GM21423 (cell line): ENCODE measurements around the gene FGFR2.

Experiments
- ATAC-seq: cut with Tn5 transposase; IDR thresholded peaks from one replicate; pipeline ENCODE4 v1.9.1; 2021; ENCODE audit warnings: mild to moderate bottlenecking, moderate library complexity; ENCODE audit not compliant: unreplicated experiment

The FGFR2 gene

DNA sequence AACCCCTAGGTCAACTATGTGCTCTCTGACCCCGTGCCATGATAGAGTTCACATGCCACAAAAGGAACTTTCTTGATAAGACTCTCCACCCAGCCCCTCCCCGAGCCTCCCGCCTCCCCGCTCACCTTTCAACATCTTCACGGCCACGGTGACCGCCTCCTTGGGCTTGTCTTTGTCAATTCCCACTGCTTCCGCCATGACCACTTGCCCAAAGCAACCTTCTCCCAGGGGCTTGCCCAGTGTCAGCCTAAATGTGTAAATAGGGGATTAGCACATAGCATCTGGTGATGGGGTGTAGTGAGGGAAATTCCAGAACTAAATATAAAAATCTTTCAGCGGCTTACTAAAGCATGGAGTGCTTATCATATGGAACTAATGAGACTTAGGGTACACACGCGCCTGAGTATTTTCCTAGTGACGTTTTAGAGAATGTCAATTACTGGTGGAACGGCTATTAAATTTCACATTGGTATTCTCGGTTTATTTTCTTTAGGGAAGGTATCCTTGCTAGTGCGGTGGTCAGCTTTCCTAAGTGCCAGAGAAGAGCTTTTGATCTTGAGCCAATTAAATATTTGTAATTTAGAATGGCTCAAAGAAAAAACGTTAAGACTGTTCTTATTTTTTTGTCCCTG, 97.4 kb downstream of the FGFR2 start:
- no peak for ATAC-seq

DNA sequence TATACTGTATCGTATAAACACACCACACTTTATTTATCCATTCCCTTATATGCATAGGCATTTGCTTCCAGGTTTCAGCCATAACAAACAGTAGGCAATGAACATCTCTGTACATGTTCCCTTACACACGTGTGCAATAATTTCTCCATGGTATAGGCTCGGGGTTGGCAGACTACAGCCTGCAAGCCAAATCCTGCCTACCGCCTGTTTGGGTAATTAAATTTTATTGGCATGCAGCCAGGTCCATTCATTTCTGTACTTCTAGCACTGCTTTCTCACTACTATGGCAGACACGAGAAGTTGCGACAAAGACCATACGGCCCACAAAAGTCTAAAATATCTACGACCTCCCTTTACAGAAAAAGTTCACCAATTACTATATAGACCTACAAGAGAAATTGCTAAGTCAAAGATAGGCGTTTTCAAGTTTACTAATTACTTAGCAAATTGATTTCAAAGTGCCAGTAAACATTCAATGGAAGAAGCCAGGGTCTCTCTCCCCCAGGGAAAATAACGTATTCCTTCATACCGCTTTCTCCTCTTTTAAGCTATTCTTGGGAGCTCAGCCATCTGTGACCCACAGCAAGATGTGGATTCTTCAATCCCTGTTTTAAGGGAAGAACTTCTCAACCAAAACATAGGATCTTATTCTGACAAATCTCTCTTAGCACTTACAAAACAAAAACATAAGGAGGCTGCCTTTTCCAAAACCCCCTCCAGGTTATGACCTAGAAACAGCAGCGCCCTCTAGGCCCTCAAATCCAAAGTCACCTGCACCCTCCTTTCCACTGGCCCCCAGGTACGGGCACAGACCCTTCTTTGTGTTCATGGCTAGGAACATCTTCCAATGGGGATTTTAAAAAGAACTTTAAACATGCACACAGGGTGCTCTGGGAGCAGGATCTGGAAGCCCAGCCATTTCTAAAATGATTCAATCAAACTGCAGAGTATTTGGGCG, 100.5 kb downstream of the FGFR2 start:
- ATAC-seq = no peak

DNA sequence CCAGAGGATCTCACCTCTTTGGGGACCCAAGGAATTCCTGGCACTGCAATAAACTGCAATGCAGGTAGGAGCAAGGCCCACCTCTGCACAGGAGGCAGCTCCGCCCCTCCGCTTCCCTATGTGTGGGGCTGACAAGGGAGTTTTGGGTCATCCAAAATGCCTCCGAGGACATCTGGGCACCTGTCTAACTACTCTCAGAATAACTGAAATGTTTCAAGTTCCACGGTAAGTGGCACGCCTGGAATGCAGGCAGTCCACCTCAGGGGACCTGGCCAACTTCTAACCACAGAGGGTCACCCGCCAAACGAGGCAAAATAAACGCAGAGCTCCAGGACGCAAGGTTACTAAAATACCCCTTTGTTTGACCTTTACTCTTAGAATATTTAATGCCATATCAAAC, 102.5 kb downstream of the FGFR2 start:
- no peak for ATAC-seq

DNA sequence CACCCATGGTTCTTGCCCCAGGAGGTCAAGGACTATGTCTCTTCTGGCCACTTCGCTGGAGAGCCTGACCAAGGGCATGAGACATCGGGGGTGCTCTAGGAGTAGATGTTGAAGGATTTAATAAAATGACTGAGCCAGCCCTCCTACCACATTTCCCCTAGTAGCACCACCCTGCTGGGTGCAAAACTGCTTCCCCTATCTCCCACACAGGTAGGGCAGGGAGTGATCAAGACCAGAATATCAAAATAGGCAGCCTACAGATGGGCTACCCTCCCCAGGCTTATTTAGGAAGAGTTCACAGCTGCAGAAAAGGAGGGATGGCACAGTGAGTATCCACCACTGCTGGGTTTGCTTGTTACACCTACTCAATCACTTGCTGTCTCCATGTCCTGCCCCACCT, 103.9 kb downstream of the FGFR2 start:
- ATAC-seq = no peak

DNA sequence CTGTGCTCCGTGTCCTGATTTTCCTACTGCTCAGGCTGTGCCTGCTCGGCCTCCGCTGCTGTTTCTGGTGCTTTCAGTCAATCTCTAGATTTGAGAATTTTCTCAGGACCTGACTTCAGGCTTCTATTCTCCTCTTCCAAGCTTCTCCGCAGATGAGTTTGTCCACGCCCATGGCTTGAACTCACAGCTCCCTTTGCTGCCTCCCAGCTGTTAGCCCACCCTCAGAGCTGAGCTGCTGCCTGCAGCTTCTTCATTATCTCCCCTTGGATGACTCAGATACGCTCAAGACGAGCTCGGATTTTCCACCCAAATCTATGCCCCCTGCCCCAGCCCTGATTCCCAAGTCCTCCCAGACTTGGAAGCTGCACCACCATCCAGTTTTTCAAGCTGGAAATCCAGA, 104.7 kb downstream of the FGFR2 start:
- ATAC-seq = no peak

DNA sequence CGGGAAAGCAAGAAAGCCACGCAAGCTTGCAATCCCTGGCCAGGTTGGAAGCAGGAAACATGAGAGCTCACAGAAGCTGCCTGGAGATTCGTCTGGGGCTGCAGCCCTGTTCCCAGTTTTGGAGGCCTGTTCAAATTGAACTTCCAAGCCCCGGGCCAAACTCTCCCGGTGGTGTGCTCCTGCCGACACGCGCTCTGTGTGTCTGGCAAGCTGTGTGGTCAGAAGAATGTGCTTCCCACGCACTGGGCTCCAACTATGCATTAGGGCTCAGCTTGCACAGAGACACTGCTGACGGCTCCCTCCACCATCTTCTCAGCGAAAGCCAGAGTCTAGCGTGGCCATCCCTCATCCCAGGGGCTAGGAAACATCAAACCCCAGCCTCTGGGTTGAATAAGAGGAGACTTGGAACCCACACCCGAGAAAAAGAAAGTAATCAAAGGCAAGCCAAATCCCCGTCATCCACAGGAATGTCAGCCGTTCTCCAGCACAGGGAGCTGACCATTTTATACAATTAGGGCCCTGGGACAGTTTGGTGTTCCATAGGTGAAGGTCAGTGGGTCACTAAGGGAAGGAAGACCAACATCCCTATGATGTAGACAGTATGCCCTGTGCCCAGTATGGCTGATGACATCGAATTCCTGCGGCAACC, 107.2 kb downstream of the FGFR2 start:
- ATAC-seq = no peak

DNA sequence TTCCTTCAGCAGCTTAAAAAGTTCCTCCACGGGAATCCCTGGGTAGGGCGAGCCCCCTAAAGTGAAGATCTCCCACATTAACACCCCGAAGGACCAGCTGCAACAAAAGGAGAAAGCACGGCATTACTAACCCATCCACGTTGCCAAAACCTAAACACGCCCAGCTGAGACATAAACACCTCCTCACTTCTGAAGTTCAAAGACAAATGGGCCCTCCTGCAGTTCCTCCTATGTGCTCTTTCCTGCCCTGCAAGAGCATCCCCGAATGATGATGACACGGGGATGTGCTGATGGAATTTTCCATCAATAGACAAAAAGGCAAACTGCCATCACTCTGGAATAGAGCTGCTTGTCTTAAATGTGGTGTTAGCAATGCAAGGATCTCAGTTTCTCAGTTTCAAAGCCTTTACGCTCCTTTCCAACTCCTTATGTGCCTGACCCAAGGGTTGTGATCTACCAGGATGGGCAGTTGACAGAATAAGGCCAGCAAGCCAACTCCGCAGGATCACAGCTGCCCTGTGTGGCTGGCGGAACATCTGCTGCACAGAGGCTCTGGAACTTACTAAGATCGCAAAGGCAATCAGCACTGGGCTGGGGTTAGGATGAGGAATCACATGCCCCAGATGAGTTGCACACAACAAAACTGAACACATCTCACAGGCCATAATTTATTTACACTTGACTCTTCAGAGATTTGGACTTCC, 112.7 kb downstream of the FGFR2 start:
- ATAC-seq = no peak

DNA sequence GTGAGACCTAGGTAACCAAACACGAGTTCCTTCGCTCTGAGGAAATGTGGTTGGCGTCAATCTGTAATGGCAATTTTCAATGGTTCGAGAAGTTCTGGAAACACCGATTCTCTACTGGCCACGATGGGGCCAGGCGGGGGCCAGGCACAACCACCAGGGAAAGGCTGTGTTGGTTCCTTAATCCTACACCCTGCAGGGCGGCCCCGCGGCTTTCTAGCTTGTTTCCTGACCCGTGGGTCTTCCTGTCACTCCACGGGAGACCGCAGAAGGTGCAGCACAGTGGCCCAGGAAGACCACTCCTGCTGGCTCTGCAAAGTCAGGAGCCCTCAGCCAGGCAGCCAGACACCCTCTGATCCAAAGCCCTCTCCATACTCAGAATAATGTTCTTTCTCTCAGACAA, 113.4 kb downstream of the FGFR2 start:
- no peak for ATAC-seq

DNA sequence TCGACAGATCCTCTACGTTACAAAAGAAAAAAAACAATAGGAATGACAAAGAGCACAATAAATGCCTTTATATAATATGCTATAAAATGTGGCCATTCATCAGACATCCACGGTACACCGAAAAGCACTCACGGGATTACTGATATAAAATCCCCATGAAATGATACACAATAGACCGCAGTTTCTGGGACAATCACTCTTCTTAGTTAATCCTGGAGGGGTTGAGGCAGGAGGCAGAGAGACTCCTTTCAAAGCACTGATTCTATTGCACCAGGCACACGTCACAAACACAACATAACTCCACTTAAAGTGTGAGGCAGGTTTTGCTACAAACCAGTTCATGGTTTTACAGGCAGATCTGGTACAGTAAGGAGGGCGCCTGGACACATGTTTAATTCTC, 113.8 kb downstream of the FGFR2 start:
- no peak for ATAC-seq

DNA sequence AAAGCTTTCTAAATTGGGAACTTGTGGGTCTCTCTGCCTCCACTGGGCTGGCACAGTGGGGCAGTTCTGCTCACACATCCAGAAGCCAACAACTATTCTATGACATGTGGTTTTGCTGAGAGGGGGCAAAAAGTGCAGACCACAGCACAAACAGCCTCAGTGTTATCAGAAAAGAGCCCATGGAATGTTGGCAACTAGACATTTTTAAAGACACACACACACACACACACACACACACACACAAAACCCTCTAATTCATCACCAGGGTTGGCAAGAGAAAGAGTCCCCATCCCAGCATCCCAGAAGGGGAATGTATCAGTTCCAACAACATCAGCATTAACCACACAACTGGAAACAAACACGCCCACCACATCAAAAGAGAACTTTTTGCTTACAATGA, 117.1 kb downstream of the FGFR2 start:
- ATAC-seq = no peak

DNA sequence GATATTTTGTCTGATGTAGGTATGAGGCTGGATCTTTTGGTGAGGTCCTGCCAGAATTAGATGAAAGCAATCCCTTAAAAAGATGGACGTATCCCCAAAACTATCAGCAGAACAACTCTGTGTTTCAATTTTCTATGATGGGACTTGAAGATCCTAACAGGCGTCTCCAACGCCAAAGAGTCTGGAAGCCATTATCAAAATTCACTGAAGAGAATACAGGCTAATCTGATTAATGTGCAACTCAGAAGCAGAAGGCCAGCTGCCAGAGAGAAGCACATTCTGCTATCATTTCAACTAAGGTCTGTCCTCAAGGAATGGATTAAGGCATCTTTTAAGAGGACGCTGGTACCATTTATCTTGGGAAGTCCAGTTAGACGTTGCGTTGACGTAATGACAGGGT, 119.7 kb downstream of the FGFR2 start:
- no peak for ATAC-seq

DNA sequence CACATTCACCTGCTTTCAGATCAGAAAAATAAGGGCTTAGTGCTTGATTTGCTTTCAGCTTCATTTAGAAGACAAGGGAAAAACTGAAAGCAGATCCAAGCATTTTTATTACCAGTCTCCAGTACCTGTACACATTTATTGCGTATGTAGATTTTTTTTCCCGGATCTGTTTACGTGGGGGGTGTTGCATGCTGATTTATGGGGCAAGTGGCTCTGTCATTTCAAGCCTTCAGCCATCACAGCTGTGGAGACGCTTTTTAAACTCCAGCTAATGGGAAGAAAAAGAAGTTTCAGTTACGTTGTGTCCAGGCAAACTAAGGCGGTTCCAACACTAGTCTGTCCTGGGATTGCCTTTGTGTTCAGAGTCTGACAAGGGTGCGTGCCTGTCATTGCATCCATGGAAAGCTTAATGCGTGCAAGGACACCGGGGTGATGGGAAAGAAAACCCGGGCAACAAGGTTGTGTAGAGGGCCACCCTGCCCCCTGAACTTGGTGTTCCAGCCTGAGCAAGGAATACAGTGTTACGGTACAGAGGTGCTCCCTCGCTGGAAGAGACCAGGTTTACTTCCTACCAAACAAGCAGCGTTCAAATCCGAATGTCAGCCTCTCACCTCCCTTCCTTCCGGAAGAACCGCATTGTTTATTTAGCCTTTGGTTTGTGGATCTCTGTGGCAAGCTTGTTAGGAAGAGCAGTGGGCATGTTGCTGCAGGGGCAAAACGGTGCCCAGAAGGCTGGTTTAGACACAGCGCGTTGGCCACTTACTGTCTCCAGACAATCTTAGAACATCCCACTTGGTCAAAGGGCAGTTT, 128.2 kb downstream of the FGFR2 start:
- ATAC-seq = no peak

DNA sequence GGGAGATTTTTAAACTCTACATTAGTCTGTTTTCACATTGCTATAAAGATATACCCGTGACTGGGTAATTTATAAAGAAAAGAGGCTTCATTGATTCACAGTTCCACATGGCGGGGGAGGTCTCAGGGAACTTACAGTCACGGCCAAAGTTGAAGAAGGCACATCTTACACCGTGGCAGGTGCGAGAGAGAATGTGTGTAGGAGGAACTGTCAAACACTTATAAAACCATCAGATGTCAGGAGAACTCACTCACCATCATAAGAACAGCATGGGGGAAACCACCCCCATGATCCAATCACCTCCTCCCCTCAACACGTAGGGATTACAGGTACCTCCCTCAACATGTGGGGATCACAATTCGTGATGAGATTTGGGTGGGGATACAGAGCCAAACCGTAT, 129.5 kb downstream of the FGFR2 start:
- ATAC-seq = no peak

DNA sequence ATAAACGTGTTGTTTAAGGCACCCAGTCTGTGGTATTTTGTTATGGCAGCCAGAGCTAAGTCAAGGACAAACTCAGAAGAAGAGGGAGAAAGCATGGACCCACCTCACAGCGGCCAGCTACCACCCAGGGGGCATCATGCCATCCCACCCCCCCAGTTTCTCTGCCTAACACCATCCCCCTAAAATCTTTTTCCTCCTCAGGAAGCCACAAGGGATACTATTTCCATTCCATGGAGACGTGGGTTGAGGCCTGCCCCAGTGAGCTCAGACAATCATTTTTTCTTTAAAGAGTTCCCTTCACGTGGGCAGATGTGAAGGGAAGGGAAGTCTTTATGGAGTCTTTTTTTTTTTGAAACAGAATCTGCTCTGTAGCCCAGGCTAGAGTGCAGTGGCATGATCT, 131.8 kb downstream of the FGFR2 start:
- ATAC-seq = no peak

DNA sequence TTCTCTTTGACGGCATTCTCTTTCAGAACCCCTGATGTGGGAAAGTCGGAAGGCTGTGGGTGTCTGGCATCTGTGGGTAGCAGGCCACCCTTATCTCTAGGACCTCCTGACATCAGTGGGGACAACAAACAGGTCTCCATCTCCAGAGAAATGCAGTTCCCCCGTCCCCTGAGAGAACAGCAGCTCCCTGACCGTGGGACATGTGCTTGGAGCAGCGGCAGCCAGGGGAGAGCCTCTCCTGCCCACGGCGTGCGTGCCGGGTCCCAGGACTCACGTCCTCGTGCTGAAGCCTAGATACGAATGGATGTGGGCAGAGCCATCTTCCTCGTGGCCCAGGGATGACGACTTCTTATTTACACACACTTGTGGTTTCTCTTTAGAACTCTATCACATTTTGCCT, 133.0 kb downstream of the FGFR2 start:
- ATAC-seq = no peak

DNA sequence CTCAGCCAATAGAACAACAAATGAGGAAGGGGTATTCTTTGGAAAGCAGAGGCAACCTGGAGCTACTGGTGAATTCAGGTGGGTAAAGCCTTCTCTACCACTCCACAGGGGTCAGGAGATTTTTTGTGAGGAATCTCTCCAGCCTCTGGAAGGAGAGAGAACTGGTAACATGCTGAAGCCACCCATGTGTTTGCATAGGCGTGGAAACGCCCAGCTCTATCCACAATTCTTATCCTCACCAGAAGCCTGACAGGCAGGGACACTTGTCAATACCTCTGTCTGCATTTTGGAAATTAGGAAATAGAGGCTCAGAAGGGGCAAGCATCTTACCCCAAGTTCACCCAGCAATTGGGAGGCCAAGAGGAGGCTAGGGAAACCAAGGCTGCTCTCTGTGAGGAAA, 133.7 kb downstream of the FGFR2 start:
- no peak for ATAC-seq

DNA sequence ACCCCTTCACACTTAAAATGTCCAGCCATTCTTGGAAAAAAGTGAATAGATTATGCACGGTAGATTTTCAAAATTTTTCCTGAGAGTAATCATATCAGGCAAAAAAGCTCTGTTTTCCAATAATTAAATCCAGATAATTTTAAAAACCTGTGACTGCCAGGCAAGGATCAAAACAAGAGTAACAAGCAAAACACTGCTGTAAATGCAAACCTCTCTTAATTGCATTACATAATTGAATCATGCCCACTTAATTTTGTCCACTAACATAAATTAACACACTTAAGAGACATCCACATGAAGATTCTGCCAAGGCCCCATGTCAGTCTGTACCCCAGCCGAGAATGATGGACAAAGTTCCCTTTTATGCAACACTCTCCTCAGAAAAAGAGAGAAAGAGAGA, 135.3 kb downstream of the FGFR2 start:
- ATAC-seq = no peak

DNA sequence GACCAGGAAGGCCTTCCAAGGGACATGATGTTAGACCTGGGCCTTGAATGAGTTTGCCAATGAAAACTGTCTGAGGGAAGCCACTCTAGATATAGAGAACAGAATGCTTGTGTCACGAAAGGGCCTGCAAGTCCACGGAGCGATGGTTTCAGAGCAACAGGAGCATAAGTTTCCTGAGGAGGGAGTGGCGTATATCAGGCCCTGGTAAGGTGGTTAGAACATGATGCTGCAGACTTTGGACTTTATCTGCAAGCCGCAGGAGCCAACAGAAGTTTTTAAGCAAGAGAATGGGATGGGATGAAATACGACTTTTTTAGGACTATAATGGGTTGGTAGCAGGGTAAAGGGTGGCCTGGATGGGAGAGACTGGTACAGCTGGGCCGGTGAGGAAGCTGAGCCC, 136.0 kb downstream of the FGFR2 start:
- no peak for ATAC-seq

DNA sequence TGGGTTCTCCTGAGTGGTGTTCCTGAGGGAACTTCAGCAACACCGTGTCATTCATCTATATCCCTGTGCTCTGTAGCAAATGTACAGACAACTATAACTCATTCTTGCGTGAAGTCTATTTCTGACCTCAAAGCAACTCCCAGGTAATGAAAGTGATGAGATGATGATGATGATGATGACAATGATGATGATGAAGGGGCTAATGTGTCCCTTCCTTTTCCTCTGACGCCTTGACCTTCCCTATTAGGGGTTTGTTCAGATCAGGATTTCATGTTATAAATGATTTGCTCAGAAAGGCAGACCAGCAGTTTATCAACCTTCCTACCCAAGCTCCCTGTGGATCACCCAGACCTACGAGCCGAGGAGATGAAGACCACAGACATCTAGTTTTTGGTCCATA, 136.9 kb downstream of the FGFR2 start:
- no peak for ATAC-seq

DNA sequence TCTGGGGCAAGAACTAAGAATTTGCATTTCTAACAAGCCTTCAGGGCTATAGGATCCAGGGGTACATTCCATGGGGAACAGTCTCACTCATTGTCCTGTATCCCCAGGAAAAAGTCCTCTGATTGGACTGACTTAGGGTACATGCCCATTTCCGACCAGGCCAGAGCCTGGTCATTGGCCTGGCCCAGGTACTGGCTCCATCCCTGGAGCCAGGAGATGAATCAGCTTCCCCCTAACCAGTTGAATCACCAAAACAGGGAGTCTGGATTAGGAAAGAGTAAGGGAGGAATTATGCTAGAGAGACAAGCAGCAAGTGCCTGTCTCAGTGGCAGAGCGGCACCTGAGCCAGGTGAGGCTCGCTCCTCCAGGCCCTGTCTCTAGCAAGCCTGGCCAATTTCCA, 137.5 kb downstream of the FGFR2 start:
- no peak for ATAC-seq
